ENCODE results near the gene PLCB2.

Gene PLCB2

DNA sequence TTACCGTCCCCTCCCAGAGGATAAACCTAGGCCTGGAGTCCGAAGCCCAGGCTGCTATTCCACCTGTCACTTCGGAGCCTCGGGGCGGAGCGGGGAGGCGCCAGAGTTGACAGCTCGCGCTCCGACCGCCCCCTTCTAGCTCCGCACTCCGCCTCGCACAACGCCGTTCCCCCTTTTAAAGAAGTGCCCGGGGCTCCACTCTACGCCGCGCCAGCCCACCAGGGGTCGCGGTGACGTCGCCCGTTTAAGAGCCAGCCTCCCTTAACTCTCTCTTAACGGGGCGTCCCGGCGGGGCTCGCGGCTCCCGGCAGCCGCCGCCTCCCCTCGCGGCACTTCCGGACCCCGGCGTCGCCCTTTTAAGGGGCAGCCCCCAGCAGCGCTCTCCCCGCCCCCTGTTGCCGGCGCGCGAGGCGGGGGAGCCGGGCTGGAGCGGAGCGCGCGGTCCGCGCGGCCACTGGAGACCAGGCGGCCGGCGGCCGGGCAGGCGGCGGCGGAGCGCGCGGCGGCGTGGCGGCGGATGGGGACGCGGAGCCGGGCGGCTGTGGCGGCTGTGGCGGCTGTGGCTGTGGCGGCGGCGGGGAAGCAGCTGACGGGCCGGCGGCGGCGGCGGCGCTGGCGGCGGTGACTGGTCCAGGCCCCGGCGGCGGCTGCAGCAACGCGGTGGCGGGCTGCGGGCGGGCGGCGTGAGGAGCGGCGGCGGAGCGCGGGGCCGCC, 15.7 kb upstream of the PLCB2 start, which contains the start of gene INAFM2 (continued):
- peak; percentile 76; the same call in 1 of the 2 replicates for TF ChIP-seq KLF8 (tag by site-specific recombination; IDR thresholded peaks at IDR 0.05)
- TF ChIP-seq MZF1 (tag by site-specific recombination; IDR thresholded peaks at IDR 0.05; ENCODE audit: borderline replicate concordance) = peak; percentile 64; the same call in 1 of the 2 replicates
- TF ChIP-seq, protein P1, sequence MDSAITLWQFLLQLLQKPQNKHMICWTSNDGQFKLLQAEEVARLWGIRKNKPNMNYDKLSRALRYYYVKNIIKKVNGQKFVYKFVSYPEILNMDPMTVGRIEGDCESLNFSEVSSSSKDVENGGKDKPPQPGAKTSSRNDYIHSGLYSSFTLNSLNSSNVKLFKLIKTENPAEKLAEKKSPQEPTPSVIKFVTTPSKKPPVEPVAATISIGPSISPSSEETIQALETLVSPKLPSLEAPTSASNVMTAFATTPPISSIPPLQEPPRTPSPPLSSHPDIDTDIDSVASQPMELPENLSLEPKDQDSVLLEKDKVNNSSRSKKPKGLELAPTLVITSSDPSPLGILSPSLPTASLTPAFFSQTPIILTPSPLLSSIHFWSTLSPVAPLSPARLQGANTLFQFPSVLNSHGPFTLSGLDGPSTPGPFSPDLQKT (IDR thresholded peaks at IDR 0.05; ENCODE audit: borderline replicate concordance, low read depth, low read length) = peak; percentile 73; the same call in 1 of the 2 replicates
- peak; percentile 83 for TF ChIP-seq ZIC2 (tag by site-specific recombination; IDR thresholded peaks at IDR 0.05)
- no peak for TF ChIP-seq ZNF174 (tag by site-specific recombination; IDR thresholded peaks at IDR 0.05)
- TF ChIP-seq, protein P2, sequence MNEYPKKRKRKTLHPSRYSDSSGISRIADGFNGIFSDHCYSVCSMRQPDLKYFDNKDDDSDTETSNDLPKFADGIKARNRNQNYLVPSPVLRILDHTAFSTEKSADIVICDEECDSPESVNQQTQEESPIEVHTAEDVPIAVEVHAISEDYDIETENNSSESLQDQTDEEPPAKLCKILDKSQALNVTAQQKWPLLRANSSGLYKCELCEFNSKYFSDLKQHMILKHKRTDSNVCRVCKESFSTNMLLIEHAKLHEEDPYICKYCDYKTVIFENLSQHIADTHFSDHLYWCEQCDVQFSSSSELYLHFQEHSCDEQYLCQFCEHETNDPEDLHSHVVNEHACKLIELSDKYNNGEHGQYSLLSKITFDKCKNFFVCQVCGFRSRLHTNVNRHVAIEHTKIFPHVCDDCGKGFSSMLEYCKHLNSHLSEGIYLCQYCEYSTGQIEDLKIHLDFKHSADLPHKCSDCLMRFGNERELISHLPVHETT (tag by site-specific recombination; IDR thresholded peaks at IDR 0.05) = no peak
- no peak for TF ChIP-seq ZNF16 (tag by site-specific recombination; IDR thresholded peaks at IDR 0.05; ENCODE audit: low read depth)
- TF ChIP-seq, protein P3, sequence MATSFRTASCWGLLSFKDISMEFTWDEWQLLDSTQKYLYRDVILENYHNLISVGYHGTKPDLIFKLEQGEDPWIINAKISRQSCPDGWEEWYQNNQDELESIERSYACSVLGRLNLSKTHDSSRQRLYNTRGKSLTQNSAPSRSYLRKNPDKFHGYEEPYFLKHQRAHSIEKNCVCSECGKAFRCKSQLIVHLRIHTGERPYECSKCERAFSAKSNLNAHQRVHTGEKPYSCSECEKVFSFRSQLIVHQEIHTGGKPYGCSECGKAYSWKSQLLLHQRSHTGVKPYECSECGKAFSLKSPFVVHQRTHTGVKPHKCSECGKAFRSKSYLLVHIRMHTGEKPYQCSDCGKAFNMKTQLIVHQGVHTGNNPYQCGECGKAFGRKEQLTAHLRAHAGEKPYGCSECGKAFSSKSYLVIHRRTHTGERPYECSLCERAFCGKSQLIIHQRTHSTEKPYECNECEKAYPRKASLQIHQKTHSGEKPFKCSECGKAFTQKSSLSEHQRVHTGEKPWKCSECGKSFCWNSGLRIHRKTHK (tag by site-specific recombination; IDR thresholded peaks at IDR 0.05) = no peak
- TF ChIP-seq, protein P4, sequence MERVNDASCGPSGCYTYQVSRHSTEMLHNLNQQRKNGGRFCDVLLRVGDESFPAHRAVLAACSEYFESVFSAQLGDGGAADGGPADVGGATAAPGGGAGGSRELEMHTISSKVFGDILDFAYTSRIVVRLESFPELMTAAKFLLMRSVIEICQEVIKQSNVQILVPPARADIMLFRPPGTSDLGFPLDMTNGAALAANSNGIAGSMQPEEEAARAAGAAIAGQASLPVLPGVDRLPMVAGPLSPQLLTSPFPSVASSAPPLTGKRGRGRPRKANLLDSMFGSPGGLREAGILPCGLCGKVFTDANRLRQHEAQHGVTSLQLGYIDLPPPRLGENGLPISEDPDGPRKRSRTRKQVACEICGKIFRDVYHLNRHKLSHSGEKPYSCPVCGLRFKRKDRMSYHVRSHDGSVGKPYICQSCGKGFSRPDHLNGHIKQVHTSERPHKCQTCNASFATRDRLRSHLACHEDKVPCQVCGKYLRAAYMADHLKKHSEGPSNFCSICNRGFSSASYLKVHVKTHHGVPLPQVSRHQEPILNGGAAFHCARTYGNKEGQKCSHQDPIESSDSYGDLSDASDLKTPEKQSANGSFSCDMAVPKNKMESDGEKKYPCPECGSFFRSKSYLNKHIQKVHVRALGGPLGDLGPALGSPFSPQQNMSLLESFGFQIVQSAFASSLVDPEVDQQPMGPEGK (tag by site-specific recombination; IDR thresholded peaks at IDR 0.05) = peak; percentile 78
- no peak for TF ChIP-seq OVOL3 (tag by site-specific recombination; IDR thresholded peaks at IDR 0.05)
- no peak for TF ChIP-seq GLI2 (tag by site-specific recombination; IDR thresholded peaks at IDR 0.05; ENCODE audit: borderline replicate concordance, low read depth)
- no peak for TF ChIP-seq ZNF677 (tag by site-specific recombination; IDR thresholded peaks at IDR 0.05)
- TF ChIP-seq KLF1 (tag by site-specific recombination; IDR thresholded peaks at IDR 0.05) = peak; percentile 63; the same call in 1 of the 2 replicates
- TF ChIP-seq, protein P5, sequence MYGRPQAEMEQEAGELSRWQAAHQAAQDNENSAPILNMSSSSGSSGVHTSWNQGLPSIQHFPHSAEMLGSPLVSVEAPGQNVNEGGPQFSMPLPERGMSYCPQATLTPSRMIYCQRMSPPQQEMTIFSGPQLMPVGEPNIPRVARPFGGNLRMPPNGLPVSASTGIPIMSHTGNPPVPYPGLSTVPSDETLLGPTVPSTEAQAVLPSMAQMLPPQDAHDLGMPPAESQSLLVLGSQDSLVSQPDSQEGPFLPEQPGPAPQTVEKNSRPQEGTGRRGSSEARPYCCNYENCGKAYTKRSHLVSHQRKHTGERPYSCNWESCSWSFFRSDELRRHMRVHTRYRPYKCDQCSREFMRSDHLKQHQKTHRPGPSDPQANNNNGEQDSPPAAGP (tag by site-specific recombination; IDR thresholded peaks at IDR 0.05) = peak; percentile 55; the same call in 1 of the 2 replicates
- TF ChIP-seq ZNF23 (tag by site-specific recombination; IDR thresholded peaks at IDR 0.05; ENCODE audit: borderline replicate concordance) = no peak
- peak; percentile 61; the same call in 1 of the 2 replicates for TF ChIP-seq KLF9 (tag by site-specific recombination; IDR thresholded peaks at IDR 0.05; ENCODE audit: low read depth)
- TF ChIP-seq ZNF621 (tag by site-specific recombination; IDR thresholded peaks at IDR 0.05) = no peak
- TF ChIP-seq MYNN (tag by site-specific recombination; IDR thresholded peaks at IDR 0.05; ENCODE audit: borderline replicate concordance) = no peak
- TF ChIP-seq, protein P6, sequence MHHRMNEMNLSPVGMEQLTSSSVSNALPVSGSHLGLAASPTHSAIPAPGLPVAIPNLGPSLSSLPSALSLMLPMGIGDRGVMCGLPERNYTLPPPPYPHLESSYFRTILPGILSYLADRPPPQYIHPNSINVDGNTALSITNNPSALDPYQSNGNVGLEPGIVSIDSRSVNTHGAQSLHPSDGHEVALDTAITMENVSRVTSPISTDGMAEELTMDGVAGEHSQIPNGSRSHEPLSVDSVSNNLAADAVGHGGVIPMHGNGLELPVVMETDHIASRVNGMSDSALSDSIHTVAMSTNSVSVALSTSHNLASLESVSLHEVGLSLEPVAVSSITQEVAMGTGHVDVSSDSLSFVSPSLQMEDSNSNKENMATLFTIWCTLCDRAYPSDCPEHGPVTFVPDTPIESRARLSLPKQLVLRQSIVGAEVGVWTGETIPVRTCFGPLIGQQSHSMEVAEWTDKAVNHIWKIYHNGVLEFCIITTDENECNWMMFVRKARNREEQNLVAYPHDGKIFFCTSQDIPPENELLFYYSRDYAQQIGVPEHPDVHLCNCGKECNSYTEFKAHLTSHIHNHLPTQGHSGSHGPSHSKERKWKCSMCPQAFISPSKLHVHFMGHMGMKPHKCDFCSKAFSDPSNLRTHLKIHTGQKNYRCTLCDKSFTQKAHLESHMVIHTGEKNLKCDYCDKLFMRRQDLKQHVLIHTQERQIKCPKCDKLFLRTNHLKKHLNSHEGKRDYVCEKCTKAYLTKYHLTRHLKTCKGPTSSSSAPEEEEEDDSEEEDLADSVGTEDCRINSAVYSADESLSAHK (tag by site-specific recombination; IDR thresholded peaks at IDR 0.05) = 0 out of 2 replicates have a peak, but pooled peaks have one; percentile 32
- TF ChIP-seq, protein P7, sequence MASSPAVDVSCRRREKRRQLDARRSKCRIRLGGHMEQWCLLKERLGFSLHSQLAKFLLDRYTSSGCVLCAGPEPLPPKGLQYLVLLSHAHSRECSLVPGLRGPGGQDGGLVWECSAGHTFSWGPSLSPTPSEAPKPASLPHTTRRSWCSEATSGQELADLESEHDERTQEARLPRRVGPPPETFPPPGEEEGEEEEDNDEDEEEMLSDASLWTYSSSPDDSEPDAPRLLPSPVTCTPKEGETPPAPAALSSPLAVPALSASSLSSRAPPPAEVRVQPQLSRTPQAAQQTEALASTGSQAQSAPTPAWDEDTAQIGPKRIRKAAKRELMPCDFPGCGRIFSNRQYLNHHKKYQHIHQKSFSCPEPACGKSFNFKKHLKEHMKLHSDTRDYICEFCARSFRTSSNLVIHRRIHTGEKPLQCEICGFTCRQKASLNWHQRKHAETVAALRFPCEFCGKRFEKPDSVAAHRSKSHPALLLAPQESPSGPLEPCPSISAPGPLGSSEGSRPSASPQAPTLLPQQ (tag by site-specific recombination; IDR thresholded peaks at IDR 0.05) = peak; percentile 100
- 0 out of 2 replicates have a peak, but pooled peaks have one; percentile 14 for TF ChIP-seq EGR2 (tag by site-specific recombination; IDR thresholded peaks at IDR 0.05; ENCODE audit: low read depth)
- TF ChIP-seq, protein P8, sequence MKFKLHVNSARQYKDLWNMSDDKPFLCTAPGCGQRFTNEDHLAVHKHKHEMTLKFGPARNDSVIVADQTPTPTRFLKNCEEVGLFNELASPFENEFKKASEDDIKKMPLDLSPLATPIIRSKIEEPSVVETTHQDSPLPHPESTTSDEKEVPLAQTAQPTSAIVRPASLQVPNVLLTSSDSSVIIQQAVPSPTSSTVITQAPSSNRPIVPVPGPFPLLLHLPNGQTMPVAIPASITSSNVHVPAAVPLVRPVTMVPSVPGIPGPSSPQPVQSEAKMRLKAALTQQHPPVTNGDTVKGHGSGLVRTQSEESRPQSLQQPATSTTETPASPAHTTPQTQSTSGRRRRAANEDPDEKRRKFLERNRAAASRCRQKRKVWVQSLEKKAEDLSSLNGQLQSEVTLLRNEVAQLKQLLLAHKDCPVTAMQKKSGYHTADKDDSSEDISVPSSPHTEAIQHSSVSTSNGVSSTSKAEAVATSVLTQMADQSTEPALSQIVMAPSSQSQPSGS (tag by site-specific recombination; IDR thresholded peaks at IDR 0.05; ENCODE audit: low read depth) = 0 out of 2 replicates have a peak, but pooled peaks have one; percentile 37
- no peak for TF ChIP-seq ZNF426 (tag by site-specific recombination; IDR thresholded peaks at IDR 0.05)
- no peak for TF ChIP-seq ZNF707 (tag by site-specific recombination; IDR thresholded peaks at IDR 0.05)
- TF ChIP-seq ZNF610 (tag by site-specific recombination; IDR thresholded peaks at IDR 0.05; ENCODE audit: borderline replicate concordance) = 0 out of 2 replicates have a peak, but pooled peaks have one; percentile 33
